HT1080 (cell line): ENCODE data around the gene FGF3. TPM values are rescaled to one million over a fixed set of nuclear protein-coding genes. Genes with fewer than 3 reads are reported as not detected.
A peak's percentile ranks its signal among the peaks of the same experiment; 100 is the strongest.

Experiments
- DNase-seq: peaks from one replicate; pipeline ENCODE4 v3.0.0-alpha.2; 2015; ENCODE audit warnings: low read depth
- total RNA-seq: library from RNA; depleted of rRNA; stranded (reverse); fragments of >200 nt; shearing (Covaris generic); gene quantifications from 2 replicates; pipeline ENCODE4 v1.2.3, GENCODE V29; 2014

Gene FGF3
- total RNA-seq, 1 experiment from 2014 or later, result not detected

DNA sequence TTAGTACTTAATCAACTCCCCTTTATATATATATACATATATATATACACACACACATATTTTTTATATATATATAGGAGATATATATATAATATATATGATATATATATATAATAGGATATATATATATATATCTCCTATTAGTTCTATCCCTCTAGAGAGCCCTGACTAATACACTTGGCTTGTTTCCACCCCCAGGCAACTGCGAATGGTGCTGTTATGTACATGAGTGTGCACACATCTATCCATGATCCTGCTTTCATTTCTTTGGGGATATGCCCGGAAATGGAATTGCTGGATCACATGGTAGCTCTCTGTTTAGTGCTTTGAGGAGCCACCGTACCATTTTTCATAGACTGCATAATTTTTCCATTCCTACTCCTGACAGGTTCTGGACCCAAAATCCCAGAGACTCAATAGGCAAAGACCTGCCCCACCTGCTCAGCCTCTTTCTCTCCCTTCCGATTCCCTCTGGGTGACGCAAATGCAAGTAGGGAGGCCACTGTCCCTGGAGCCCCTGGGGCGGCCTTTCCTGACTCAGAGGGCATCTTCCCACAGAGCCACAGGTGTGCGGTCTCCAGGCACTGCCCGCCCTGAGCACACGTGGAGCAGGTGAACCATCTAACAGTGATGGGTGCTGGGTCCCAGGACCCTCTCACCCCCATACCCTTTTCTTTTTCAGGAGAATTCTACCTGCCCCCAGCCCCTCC, 12.0 kb downstream of the FGF3 start:
- no peak for DNase-seq

DNA sequence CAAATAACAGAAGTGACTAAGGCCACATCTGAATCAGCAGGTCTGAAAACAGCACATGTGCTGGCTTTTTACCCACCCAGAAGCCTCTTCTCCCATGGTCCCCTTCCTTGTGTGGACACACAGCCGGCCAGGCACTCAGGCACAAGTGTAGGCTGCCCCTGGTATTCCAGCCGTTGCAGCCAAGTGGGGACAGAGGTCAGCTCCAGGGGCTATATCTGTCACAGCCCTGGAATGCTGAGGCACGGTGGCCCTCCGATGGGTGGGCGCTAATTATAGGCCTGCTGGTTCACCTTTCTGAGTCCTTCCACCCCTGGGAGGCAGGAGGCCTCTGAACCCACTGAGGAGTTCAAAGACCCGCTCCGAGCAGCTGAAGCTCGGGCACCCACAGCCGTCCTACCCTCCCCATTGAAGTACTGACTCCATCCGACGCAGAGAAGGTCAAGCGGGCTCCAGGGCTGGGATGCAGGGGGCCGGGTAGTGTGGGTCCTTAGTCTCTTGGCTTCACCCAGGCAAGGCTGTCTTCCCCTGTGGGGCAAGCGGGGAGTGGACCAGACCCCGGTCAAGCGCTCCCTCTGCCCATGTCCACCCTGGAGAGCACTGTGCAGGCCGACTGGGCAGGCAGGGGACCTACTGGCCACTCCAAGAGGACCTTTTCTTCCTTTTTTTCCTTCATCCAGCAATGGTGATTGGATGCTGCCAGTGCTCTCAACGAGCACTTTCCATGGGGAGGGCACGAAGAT, 14.3 kb downstream of the FGF3 start:
- no peak for DNase-seq

DNA sequence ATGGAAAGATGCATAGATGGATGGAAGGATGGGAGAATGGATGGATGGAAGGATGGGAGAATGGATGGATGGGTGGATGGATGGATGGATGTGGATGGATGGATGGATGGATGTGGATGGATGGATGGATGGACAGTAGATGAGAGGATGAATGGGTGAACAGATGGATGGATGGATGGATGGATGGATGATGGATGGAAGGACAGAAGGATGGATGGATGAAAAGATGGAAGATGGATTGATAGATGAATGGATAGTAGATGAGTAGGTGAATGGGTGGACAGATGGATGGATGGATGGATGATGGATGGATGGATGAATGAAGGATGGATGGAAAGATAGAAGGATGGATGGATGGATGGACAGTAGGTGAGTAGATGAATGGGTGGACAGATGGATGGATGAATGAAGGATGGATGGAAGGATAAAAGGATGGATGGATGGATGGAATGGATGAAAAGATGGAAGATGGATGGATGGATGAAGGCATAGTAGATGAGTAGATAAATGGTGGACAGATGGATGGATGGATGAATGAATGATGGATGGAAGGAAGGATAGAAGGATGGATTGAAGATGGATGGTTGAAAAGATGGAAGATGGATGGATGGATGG, 15.5 kb downstream of the FGF3 start:
- DNase-seq, result no peak

DNA sequence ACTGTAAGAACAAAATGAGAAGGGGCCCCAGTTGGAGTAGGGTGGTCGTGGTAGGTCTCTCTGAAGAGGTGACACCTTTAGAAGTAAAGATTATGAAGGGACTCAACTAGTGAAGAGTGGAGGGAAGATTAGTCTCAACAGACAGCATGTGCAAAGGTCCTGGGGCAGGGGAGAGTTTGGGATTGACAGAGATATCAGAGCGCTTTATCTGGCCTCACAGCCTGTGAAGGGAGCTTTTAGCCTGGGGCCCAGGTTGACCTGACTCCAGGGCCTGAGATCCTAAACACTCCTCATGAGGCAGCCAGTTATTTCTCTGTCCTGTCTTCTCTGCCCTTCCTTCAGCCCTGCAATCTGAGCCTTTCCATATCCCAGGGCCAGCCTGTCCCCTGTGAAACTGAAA, 16.2 kb downstream of the FGF3 start:
- no peak for DNase-seq

DNA sequence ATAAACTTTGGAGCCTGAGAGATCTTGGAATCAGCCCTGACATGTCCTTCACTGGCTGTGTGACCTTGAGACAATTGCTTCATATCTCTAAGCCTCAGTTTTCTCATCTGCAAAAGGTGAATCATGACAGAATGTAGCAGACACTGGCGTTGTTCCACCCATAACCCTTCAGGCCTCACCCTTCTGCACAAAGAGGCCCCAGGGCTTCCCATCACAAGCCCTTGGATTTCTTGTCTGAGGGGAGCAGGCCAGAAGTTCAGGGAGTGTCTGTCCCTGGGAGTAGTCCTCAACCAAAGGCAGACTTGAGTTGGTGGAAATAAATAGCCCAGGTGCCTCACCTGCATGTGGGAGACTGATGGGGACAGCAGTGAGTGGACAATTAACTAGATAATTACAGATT, 16.6 kb downstream of the FGF3 start:
- DNase-seq, result no peak

DNA sequence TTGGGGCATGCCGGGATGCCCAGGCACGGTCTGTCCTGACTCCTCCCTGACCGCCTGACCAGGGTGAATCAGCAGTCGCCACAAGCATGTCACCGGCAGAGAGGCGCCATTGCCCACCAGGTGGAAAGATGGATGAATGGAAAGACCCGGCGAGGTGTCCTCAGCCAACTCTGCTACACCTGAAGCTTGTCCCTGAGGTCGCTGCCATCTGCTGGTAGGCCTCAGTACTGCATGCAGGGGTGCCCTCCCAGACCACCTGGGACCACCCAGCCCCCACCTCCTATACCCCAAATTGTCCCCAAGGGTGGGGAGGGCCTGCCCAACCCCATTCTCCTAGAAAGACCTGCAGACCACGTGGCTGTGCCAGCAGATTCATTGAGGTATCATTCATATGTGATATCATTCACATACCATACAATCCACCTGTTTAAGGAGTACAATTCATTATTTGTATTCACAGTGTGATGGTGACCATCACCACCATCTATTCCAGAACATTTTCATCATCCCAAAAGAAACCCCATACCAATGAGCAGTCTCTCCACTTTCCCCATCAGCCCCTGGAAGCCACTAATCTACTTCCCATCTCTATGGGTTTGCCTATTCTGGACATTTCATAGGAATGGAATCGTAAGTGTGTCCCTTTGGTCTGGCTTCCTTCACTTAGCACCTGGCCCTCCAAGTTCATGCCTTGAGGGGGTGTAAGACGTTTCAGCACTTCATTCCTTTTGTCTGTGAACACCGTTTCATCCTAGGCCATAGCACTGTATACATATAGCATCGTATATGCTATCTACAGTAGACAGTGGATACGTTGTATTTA, 17.5 kb downstream of the FGF3 start:
- DNase-seq, result no peak

DNA sequence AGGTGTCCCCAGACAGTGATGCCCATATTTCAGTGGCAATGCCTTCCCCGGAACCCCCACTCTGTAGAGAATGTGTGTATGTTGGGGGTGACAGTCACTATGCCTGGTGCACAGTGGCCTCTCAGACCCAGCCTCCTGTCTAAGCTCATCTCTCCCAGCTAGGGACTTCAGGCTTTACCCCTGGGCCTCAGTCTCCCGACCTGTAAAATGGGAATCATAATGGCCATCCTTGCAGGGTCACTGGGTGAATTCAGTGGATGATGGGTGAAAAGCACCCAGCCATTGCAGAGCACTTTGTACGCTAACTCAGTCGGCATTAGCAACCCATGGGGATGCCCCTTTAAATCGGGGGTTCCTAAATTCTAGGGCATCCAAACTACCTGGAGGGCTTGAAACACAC, 18.9 kb downstream of the FGF3 start:
- DNase-seq, result no peak

DNA sequence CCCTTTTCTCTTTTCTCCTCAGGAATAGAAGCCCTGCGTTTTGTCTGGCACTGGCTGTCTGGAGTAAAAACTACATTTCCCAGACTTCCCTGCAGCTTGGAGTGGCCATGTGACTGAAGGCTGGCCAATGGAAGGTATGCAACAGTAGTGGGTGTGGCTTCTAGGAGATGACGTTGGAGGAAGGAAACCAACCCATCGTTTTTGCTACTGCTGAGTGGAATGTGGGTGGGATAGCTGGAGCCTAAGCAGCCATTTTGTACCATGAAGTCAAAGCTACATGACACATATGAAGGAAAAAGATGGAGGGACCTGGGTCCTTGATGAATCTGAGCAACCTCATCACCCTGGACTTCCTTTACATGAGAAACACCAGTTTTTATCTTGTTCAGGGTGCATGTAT, 19.6 kb downstream of the FGF3 start:
- peak; percentile 48 for DNase-seq

DNA sequence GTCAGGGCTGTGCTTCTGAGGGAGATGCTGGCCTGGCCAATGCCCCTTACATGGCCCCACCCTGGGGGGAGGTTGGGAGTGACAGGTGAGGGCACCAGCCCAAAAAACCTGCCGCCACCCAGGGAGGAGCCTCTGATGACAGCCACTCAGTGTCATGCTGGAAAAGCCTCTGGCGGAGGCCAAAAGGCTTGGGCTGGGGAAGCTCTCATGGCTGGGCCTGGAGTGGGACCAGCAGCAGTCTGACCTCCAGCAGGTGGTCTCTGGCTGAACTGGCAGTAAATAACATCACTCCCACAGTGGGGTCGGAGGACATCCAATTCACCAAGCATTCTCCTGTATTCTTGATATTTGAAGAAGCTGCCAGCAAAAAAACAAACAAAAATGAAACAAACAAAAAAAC, 20.1 kb downstream of the FGF3 start:
- no peak for DNase-seq

DNA sequence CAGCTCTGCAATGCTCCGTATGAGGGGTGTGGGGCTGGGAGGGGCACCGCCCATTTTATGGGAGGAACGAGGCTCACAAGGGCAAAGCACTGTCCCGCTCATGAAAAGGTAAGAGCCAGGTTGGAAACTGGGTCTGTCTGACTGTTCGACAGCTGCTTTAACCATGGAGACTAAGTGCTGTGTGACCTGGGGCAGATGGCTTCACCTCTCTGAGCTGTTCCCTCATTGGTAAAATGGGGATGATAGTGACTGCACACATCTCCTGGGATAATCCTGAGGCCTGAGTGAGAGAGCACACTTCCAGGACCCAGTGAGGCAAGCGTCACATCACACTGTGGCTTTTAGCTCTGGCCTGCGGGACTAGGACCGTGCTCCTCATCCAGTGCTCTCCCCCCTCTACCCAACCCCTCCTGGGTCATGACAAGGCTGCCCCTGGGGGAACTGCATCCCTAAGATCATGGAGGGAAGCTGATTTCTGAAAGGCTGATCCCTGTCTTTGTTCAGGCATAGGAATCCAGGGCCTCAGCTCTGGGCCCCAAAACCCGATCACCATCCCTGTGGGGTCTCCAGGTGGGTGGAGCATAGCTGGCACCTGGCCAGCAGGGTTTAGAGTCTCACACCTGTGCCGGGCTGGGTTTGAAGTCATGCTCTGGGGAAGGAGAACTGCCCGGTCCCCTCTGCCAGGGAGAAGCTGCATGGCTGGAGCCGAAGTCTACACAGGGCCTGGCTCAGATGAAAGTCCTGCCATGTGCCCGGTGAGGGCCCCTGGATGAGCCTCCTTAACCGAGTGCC, 21.3 kb downstream of the FGF3 start:
- no peak for DNase-seq

DNA sequence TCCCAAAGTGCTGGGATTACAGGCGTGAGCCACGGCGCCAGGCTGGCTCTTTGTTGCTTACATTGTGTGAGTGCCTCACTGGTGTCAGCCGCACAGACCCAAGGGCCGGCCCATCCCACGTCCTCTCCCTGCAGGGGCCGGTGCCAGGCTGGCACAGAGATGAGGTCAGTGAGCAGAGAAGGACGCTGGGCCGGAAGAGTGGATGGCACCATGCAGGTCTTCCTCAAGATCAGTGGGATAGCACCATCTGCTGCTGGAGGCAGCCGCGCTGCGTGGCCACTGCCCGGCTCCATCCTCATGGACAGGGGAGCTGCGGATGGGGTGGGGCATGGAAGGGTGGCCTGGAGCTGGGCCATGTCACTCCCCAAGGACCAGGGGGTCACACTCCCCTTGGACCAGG, 22.1 kb downstream of the FGF3 start:
- peak; percentile 8 for DNase-seq

DNA sequence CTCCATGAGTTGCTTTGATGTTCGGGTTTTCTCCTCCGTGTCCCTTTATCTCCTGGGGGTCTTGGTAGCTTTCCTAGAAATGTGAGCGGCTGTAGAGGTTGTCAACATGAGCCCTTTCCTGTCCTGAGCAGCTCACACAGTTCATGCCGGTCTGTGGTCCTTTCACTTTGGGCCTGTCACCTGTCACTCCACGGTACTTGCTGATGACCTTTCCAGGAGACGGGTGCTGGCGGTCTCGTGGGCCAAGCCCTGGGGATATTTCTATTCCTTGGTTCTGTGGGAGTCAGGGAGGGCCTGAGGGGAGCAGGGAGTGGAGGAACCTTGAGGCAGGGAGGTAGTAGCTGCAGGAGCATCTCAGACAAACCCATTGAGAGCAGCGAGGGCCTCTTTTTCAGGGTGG, 23.2 kb downstream of the FGF3 start:
- DNase-seq, result no peak

DNA sequence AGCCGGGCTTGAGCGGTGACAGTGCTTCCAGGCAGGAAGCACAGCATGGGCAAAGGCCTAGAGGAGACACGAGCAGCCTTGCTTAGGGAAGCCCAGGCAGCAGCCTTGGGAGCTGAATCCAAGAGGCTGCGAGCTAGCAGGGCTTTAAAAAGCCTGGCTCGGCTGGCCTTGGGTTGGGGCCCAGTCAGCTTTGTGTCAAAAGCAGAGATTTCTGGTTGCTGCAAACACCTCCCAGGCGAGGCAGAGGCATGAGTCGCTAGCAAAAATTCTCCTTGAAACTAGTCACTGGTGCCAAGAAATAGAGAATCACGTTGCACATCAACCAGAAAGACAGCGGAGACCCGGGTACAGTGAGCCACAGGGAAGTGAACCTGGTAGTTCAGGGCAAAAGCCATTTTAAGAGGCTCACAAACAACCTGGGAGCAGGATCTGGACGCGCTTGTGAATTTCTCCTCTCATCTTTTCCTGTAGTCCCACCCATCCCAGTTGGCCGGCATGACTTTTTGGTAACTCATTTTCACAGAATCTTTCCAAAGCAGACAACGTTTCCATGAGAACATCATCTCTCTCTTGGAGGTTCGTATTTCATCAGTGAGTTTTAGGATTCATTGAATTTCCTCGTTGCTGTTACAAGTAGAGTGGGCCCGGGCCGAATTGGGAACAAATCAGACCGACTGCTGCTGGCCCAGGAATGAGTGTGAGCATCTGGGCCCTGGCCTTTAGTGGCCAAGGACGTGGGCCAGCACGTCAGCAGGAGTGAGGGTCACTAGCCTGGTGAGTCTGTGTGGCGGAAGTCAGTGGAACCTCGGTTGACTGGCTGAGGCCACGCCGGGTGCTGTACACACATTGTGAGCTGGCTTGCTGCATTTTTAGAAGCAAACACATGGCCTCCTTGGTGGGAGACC, 27.7 kb downstream of the FGF3 start:
- DNase-seq, result peak; percentile 24

DNA sequence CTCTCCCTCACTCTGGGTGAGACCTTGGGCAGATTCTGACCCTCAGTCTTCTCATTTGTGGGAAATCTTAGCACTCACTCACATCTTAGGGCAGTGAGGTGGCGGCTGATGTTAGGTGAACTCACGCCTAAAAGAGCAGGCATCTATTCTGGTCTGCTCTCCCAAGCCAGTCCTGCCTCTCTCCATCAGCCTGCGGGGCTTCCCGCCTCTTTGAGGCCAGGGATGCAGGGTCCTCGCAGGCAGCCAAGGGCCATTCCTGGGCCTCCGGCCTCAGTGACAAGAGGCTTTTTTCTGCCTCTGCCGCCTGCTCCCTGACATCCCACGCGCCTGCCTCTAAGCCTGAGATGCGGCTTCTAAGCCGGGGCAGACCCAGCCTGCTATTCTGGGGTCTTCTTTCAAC, 30.3 kb downstream of the FGF3 start:
- no peak for DNase-seq

DNA sequence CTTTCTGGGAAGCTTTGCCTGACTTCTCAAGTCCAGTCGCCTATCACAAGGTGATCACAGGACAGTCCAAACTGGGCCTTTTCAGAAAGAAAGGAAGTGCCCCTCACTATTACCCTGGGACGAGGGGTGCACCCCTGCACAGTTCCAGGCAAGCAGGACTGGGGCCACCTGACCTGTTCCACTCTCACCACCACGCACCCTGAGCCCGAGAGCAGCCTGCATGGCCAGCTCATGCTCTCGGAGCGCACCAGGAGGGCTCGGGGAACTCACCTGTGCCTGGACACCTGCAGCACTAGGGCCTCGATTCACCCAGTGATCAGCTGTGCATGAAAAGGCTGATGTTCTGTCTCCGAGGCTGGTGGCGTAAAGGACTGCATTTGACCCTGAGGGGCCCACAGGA, 31.3 kb downstream of the FGF3 start:
- DNase-seq, result no peak

DNA sequence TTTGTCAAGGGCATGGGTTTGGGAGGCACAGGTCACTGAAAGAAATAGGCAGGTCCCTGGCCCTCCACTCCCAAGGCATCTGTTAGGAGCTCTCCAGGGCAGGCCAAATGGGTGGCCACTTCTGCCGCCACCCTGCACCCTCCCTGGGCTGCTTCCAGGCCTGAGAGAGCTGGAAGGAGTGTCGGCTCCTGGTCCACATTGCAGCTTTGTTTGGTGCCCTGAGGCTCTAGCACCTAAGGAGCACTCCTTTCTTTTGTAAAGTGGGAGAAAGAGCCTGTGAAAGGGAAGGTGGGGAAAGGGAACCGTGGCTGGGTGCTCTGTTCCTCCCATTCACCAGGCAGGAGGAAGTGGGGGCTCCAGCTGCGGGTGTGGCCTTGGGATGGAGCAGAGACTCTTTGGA, 31.8 kb downstream of the FGF3 start:
- DNase-seq, result no peak

DNA sequence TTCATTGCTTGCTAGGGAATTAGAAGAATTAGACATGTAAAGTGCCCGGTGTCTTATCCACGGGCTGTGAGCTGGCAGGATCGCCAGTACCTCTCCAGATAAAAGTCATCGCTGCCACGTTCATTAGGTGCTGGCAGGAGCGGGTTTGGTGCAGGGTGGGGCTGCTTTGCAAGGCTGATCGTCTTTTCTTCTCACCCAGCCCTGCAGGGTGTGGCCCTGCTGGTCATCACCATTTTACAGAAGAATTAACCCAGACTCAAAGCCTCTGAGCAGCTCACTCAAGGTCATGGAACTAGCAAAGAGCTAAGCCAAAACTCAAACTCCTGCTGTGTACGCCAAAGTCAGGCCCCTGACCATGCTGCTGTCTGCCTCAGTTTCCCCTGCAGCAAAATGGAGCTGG, 38.0 kb downstream of the FGF3 start:
- no peak for DNase-seq

DNA sequence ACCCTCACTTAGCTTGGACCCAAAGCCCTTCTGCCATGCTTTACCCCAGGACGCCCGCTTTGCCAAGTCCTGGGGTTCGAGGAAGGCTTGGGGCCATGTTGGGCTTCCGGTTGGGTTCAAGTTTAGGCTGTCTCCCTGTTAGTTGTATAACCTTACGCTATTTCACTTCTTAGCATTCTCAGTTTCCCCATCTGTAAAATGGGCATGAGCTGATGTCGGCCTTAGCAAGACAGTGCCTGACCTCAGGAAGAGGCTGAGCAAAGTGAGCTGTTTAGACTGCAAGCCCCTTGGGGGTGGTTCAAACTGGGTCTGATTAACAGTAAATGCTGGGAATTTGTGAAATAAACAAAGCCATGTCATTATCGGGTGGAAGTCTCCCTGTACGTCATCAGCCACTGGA, 40.8 kb downstream of the FGF3 start:
- DNase-seq, result no peak

DNA sequence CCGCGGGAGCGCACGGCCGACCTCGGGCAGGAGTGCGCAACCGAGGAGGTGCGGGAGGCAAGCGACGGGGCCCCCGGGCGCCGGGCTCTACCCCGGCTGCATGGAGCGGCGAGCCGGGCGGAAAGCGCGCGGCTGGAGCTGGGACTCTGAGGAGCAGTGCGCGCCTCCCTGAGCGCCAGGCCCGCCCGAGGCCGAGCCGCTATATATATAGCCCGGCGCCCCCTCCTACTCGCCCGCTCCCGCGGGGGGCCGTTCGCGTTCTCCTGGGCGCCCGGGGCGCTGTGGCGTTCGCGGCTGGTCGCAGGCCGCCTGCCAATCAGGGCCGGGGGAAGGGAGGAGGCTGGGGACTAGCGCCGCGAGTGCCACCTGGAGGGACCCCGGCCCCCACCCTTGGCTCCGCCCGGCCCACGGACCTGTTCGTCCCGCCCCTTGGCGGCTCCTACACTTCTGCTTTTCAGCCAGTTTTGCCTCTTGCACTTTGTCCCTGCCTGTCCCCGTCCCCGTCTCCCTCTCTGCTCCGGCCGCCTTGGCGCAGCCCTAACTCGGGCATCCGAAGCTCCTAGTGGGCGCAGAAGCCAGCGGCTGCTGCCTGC, 44.0 kb downstream of the FGF3 start, which contains the start of gene FGF4:
FGF4 (minus strand) TSS at position 179 of the 593 bp plus-strand sequence. CDS start 257 bp downstream, outside the sequence.
- DNase-seq, result no peak
